HEK293 (cell line): Measurements from ENCODE around the gene DOP1A.

ENCODE experiments used
- CTCF ChIA-PET: fragments of 350-600 bp; formaldehyde crosslinking; extraction: SDS; loops from one replicate; lab custom pipeline; 2021; ENCODE audit warnings: antibody characterized with exemption; lab: Yijun Ruan, JAX
- POLR2A ChIA-PET: fragments of 300-600 bp; formaldehyde crosslinking; extraction: SDS; loops from one replicate; lab custom pipeline; 2020; ENCODE audit warnings: antibody characterized with exemption, inconsistent platforms; lab: Yijun Ruan, JAX
- H3K27ac ChIP-seq: fragments of 200-500 bp; sonication (Bioruptor generic); 2 replicates; pipeline ENCODE4 v1.5.1; 2014; ENCODE audit warnings: low read depth, low read length, control low read depth, inconsistent platforms; ENCODE audit errors: extremely low read depth
- H3K36me3 ChIP-seq, 2 experiments: fragments of 200-500 bp in 1 of 2; sonication (Bioruptor generic) in 1 of 2; 1 replicate in 1 of 2; 2 replicates in 1 of 2; pipeline ENCODE4 v1.5.1; 2014 to 2017; ENCODE audit warnings: inconsistent platforms in 2 of 2, low read length in 2 of 2; ENCODE audit not compliant: control insufficient read depth in 2 of 2, insufficient read depth in 1 of 2
- H3K4me1 ChIP-seq: fragments of 200-500 bp; sonication (Bioruptor generic); 2 replicates; pipeline ENCODE4 v1.5.1; 2014; ENCODE audit warnings: mild to moderate bottlenecking, low read length, inconsistent platforms; ENCODE audit not compliant: control insufficient read depth, insufficient read depth
- H3K4me3 ChIP-seq: 2 replicates; pipeline ENCODE4 v1.5.1; 2011; ENCODE audit warnings: low read depth, mild to moderate bottlenecking, control low read depth, low read length, moderate library complexity
- H3K9me3 ChIP-seq: fragments of 200-500 bp; sonication (Bioruptor generic); 2 replicates; pipeline ENCODE4 v1.5.1; 2014; ENCODE audit warnings: low read depth, low read length, inconsistent platforms; ENCODE audit not compliant: control insufficient read depth, insufficient read depth
- GLIS2 ChIP-seq: fragments of 450-650 bp; formaldehyde crosslinking; IDR thresholded peaks from 2 replicates; pipeline ENCODE4 v1.5.1; 2016; ENCODE audit warnings: missing biosample characterization, missing genetic modification characterization
- KLF1 ChIP-seq: fragments of 450-650 bp; formaldehyde crosslinking; IDR thresholded peaks from 2 replicates; pipeline ENCODE4 v1.5.1; 2016; ENCODE audit warnings: missing biosample characterization, missing genetic modification characterization
- KLF16 ChIP-seq: fragments of 450-650 bp; formaldehyde crosslinking; IDR thresholded peaks from 2 replicates; pipeline ENCODE4 v1.5.1; 2017; ENCODE audit warnings: missing biosample characterization, missing genetic modification characterization
- OVOL3 ChIP-seq: fragments of 450-650 bp; formaldehyde crosslinking; IDR thresholded peaks from 2 replicates; pipeline ENCODE4 v1.5.1; 2016; ENCODE audit warnings: missing biosample characterization, missing genetic modification characterization
- WT1 ChIP-seq: fragments of 450-650 bp; formaldehyde crosslinking; IDR thresholded peaks from 2 replicates; pipeline ENCODE4 v1.5.1; 2016; ENCODE audit warnings: missing biosample characterization, missing genetic modification characterization
- ZBTB10 ChIP-seq: fragments of 450-650 bp; formaldehyde crosslinking; IDR thresholded peaks from 2 replicates; pipeline ENCODE4 v1.5.1; 2016; ENCODE audit warnings: missing biosample characterization, missing genetic modification characterization
- ZBTB20 ChIP-seq: fragments of 450-650 bp; formaldehyde crosslinking; IDR thresholded peaks from 2 replicates; pipeline ENCODE4 v1.5.1; 2016; ENCODE audit warnings: missing biosample characterization, missing genetic modification characterization
- ZNF157 ChIP-seq: fragments of 450-650 bp; formaldehyde crosslinking; IDR thresholded peaks from 2 replicates; pipeline ENCODE4 v1.5.1; 2016; ENCODE audit warnings: missing biosample characterization, missing genetic modification characterization
- ZNF184 ChIP-seq: fragments of 450-650 bp; IDR thresholded peaks from 2 replicates; pipeline ENCODE4 v1.5.1; 2018; ENCODE audit warnings: missing biosample characterization, mild to moderate bottlenecking, missing genetic modification characterization
- ZNF19 ChIP-seq: fragments of 450-650 bp; formaldehyde crosslinking; IDR thresholded peaks from 2 replicates; pipeline ENCODE4; 2016; ENCODE audit warnings: missing biosample characterization, missing genetic modification characterization, low read depth
- ZNF202 ChIP-seq: fragments of 450-650 bp; formaldehyde crosslinking; IDR thresholded peaks from 2 replicates; pipeline ENCODE4 v1.5.1; 2016; ENCODE audit warnings: missing biosample characterization, missing genetic modification characterization, borderline replicate concordance
- ZNF449 ChIP-seq: fragments of 450-650 bp; formaldehyde crosslinking; IDR thresholded peaks from 2 replicates; pipeline ENCODE4 v1.5.1; 2017; ENCODE audit warnings: missing biosample characterization, mild to moderate bottlenecking, missing genetic modification characterization, moderate library complexity
- ZNF530 ChIP-seq: fragments of 450-650 bp; formaldehyde crosslinking; IDR thresholded peaks from 2 replicates; pipeline ENCODE4 v1.5.1; 2016; ENCODE audit warnings: low read depth, missing biosample characterization, missing genetic modification characterization
- ZNF544 ChIP-seq: fragments of 450-650 bp; formaldehyde crosslinking; IDR thresholded peaks from 2 replicates; pipeline ENCODE4 v1.5.0; 2017; ENCODE audit warnings: missing biosample characterization, missing genetic modification characterization
- ZNF600 ChIP-seq: fragments of 450-650 bp; formaldehyde crosslinking; IDR thresholded peaks from 2 replicates; pipeline ENCODE4 v1.5.1; 2016; ENCODE audit warnings: missing biosample characterization, missing genetic modification characterization
- ZNF621 ChIP-seq: fragments of 450-650 bp; formaldehyde crosslinking; IDR thresholded peaks from 2 replicates; pipeline ENCODE4 v1.5.1; 2017; ENCODE audit warnings: missing biosample characterization, missing genetic modification characterization
- ZNF701 ChIP-seq: fragments of 450-650 bp; formaldehyde crosslinking; IDR thresholded peaks from 2 replicates; pipeline ENCODE4 v1.5.1; 2016; ENCODE audit warnings: missing biosample characterization, missing genetic modification characterization
- ZNF704 ChIP-seq: fragments of 450-650 bp; formaldehyde crosslinking; IDR thresholded peaks from 2 replicates; pipeline ENCODE4 v1.5.1; 2016; ENCODE audit warnings: missing biosample characterization, missing genetic modification characterization
- ZNF768 ChIP-seq: fragments of 450-650 bp; formaldehyde crosslinking; IDR thresholded peaks from 2 replicates; pipeline ENCODE4 v1.5.1; 2018; ENCODE audit warnings: missing biosample characterization, mild to moderate bottlenecking, missing genetic modification characterization
- ZNF791 ChIP-seq: fragments of 450-650 bp; formaldehyde crosslinking; IDR thresholded peaks from 2 replicates; pipeline ENCODE4 v1.5.1; 2016; ENCODE audit warnings: missing biosample characterization, missing genetic modification characterization
- ZNF792 ChIP-seq: fragments of 450-650 bp; formaldehyde crosslinking; IDR thresholded peaks from 2 replicates; pipeline ENCODE4 v1.5.1; 2016; ENCODE audit warnings: missing biosample characterization, missing genetic modification characterization
- ZNF843 ChIP-seq: fragments of 450-650 bp; formaldehyde crosslinking; IDR thresholded peaks from 2 replicates; pipeline ENCODE4 v1.5.1; 2016; ENCODE audit warnings: missing biosample characterization, missing genetic modification characterization
- ZSCAN4 ChIP-seq: fragments of 450-650 bp; formaldehyde crosslinking; IDR thresholded peaks from 2 replicates; pipeline ENCODE4 v1.5.1; 2017; ENCODE audit warnings: missing biosample characterization, missing genetic modification characterization
- TF ChIP-seq, protein P1 (sequence below): fragments of 450-650 bp; formaldehyde crosslinking; IDR thresholded peaks from 2 replicates; pipeline ENCODE4 v1.5.1; 2016; ENCODE audit warnings: missing biosample characterization, missing genetic modification characterization, low read depth
- TF ChIP-seq, protein P2 (sequence below): fragments of 450-650 bp; formaldehyde crosslinking; IDR thresholded peaks from 2 replicates; pipeline ENCODE4 v1.5.1; 2016; ENCODE audit warnings: missing biosample characterization, missing genetic modification characterization

Gene DOP1A

DNA sequence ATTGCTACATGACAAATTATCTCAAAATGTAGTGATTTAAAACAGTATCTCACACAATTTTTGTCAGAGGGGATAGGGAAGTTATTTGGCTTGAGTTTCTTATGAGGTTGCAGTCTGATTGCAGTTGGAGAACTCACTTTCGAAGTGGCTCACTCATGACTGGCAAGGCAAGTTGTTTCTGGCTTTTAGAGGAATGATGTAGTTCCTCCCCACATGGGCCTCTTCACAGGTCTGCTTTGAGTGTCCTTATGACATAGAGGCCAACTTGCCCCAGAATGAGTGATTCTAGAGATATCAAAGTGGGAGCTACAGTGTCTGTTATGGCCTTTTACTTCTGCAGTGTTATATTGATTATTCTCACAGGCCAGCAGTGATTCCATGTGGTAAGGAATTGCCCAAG, 6.1 kb downstream of the DOP1A start (continued):
- TF ChIP-seq WT1 (no peak), ZNF202 (no peak), ZNF600 (tag by site-specific recombination) (no peak), ZNF19 (tag by site-specific recombination) (no peak), ZNF768 (tag by site-specific recombination) (no peak)
- TF ChIP-seq, all 188 proteins: peak for 0

- POLR2A ChIA-PET, result no interaction called here
These were observed 16.0 kb downstream of the DOP1A start for GRCh38 chr6:83083476-83083875.

More at GRCh38 chr6:83083476-83083875, 16.0 kb downstream of the DOP1A start:
- CTCF ChIA-PET, result interaction anchor here (1.5 to 1.9 kb wide), 2 partner anchors 16 to 19 kb away, joined by 3 to 11 read pairs; partner anchors contain the start of gene DOP1A
- Histone ChIP-seq H3K36me3 (no peaks in the 10 kb centered on the region), H3K9me3 (no peaks in the 10 kb centered on the region), H3K27ac (no peak overlapping the region), H3K4me3 (no peak overlapping the region), H3K4me1 (no peaks in the 10 kb centered on the region)
- no peak for TF ChIP-seq KLF1
- no peak for TF ChIP-seq GLIS2 (tag by site-specific recombination)
- no peak for TF ChIP-seq ZNF704 (tag by site-specific recombination)
- TF ChIP-seq ZNF184, result no peak
- TF ChIP-seq ZBTB20, result no peak
- no peak for TF ChIP-seq ZNF530 (tag by site-specific recombination)
- TF ChIP-seq, protein P1, sequence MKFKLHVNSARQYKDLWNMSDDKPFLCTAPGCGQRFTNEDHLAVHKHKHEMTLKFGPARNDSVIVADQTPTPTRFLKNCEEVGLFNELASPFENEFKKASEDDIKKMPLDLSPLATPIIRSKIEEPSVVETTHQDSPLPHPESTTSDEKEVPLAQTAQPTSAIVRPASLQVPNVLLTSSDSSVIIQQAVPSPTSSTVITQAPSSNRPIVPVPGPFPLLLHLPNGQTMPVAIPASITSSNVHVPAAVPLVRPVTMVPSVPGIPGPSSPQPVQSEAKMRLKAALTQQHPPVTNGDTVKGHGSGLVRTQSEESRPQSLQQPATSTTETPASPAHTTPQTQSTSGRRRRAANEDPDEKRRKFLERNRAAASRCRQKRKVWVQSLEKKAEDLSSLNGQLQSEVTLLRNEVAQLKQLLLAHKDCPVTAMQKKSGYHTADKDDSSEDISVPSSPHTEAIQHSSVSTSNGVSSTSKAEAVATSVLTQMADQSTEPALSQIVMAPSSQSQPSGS (tag by site-specific recombination), result no peak
- TF ChIP-seq ZSCAN4, result no peak
- no peak for TF ChIP-seq OVOL3 (tag by site-specific recombination)
- no peak for TF ChIP-seq ZBTB10 (tag by site-specific recombination)
- no peak for TF ChIP-seq ZNF843 (tag by site-specific recombination)
- TF ChIP-seq ZNF792 (tag by site-specific recombination), result no peak
- TF ChIP-seq, protein P2, sequence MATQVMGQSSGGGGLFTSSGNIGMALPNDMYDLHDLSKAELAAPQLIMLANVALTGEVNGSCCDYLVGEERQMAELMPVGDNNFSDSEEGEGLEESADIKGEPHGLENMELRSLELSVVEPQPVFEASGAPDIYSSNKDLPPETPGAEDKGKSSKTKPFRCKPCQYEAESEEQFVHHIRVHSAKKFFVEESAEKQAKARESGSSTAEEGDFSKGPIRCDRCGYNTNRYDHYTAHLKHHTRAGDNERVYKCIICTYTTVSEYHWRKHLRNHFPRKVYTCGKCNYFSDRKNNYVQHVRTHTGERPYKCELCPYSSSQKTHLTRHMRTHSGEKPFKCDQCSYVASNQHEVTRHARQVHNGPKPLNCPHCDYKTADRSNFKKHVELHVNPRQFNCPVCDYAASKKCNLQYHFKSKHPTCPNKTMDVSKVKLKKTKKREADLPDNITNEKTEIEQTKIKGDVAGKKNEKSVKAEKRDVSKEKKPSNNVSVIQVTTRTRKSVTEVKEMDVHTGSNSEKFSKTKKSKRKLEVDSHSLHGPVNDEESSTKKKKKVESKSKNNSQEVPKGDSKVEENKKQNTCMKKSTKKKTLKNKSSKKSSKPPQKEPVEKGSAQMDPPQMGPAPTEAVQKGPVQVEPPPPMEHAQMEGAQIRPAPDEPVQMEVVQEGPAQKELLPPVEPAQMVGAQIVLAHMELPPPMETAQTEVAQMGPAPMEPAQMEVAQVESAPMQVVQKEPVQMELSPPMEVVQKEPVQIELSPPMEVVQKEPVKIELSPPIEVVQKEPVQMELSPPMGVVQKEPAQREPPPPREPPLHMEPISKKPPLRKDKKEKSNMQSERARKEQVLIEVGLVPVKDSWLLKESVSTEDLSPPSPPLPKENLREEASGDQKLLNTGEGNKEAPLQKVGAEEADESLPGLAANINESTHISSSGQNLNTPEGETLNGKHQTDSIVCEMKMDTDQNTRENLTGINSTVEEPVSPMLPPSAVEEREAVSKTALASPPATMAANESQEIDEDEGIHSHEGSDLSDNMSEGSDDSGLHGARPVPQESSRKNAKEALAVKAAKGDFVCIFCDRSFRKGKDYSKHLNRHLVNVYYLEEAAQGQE (tag by site-specific recombination), result no peak
- no peak for TF ChIP-seq ZNF449 (tag by site-specific recombination)
- TF ChIP-seq ZNF544 (tag by site-specific recombination), result no peak
- TF ChIP-seq ZNF791 (tag by site-specific recombination), result no peak
- no peak for TF ChIP-seq ZNF701 (tag by site-specific recombination)
- no peak for TF ChIP-seq KLF16
- TF ChIP-seq ZNF157 (tag by site-specific recombination), result no peak
- no peak for TF ChIP-seq ZNF621 (tag by site-specific recombination)
